H9 (cell line): ENCODE data around the gene PTRHD1. TPM values are rescaled to one million over a fixed set of nuclear protein-coding genes. Genes with fewer than 3 reads are reported as not detected.

Experiments
- DNase-seq: peaks from one replicate; pipeline ENCODE4 v3.0.0-alpha.2; 2017
- H2AFZ ChIP-seq: one replicate; pipeline ENCODE4 v1.6.1; 2013; ENCODE audit warnings: mild to moderate bottlenecking, low read length, control low read depth, moderate library complexity
- H2AK5ac ChIP-seq: 2 replicates; pipeline ENCODE4 v1.6.1; 2013; ENCODE audit warnings: low read length, control low read depth, mixed read lengths; ENCODE audit not compliant: insufficient read length
- H2BK120ac ChIP-seq: one replicate; pipeline ENCODE4 v1.6.1; 2013; ENCODE audit warnings: low read depth, mild to moderate bottlenecking, low read length, control low read depth, inconsistent platforms; ENCODE audit not compliant: poor library complexity, severe bottlenecking
- H2BK12ac ChIP-seq: 2 replicates; pipeline ENCODE4 v1.6.1; 2013; ENCODE audit warnings: low read length, control low read depth, mixed read lengths, low read depth; ENCODE audit not compliant: insufficient read length
- H2BK15ac ChIP-seq: 2 replicates; pipeline ENCODE4 v1.6.1; 2013; ENCODE audit warnings: low read depth, low read length, control low read depth
- H2BK20ac ChIP-seq: one replicate; pipeline ENCODE4 v1.6.1; 2013; ENCODE audit warnings: low read depth, mild to moderate bottlenecking, low read length, control low read depth, inconsistent platforms; ENCODE audit not compliant: poor library complexity, severe bottlenecking
- H2BK5ac ChIP-seq: 2 replicates; pipeline ENCODE4 v1.6.1; 2013; ENCODE audit warnings: low read length, control low read depth, mixed read lengths; ENCODE audit not compliant: insufficient read length
- H3K14ac ChIP-seq: 2 replicates; pipeline ENCODE4 v1.6.1; 2013; ENCODE audit warnings: low read length, control low read depth; ENCODE audit not compliant: insufficient read depth
- H3K18ac ChIP-seq: 2 replicates; pipeline ENCODE4 v1.6.1; 2013; ENCODE audit warnings: low read depth, mild to moderate bottlenecking, mixed read lengths, low read length, control low read depth; ENCODE audit not compliant: insufficient read length
- H3K23ac ChIP-seq: 2 replicates; pipeline ENCODE4 v1.6.1; 2013; ENCODE audit warnings: low read length, control low read depth, mixed read lengths, low read depth; ENCODE audit not compliant: insufficient read length
- H3K23me2 ChIP-seq: 2 replicates; pipeline ENCODE4 v1.6.1; 2013; ENCODE audit warnings: low read depth, mild to moderate bottlenecking, mixed read lengths, low read length, control low read depth; ENCODE audit not compliant: insufficient read length, poor library complexity, severe bottlenecking
- H3K27ac ChIP-seq: 2 replicates; pipeline ENCODE4 v1.5.1; 2013; ENCODE audit warnings: low read length, control low read depth, mixed read lengths, low read depth; ENCODE audit not compliant: insufficient read length
- H3K27me3 ChIP-seq: 2 replicates; pipeline ENCODE4 v1.6.1; 2013; ENCODE audit warnings: low read length, control low read depth, inconsistent platforms; ENCODE audit not compliant: insufficient read depth
- H3K4ac ChIP-seq: 2 replicates; pipeline ENCODE4 v1.6.1; 2013; ENCODE audit warnings: low read depth, mild to moderate bottlenecking, control low read depth, inconsistent platforms, low read length, moderate library complexity
- H3K4me1 ChIP-seq: 2 replicates; pipeline ENCODE4 v1.6.1; 2013; ENCODE audit warnings: low read length, control low read depth, inconsistent platforms; ENCODE audit not compliant: insufficient read depth
- H3K4me2 ChIP-seq: 2 replicates; pipeline ENCODE4 v1.6.1; 2013; ENCODE audit warnings: low read length, control low read depth, mixed read lengths; ENCODE audit not compliant: insufficient read length, insufficient read depth
- H3K56ac ChIP-seq: 2 replicates; pipeline ENCODE4 v1.6.1; 2013; ENCODE audit warnings: low read depth, mild to moderate bottlenecking, mixed read lengths, low read length, control low read depth; ENCODE audit not compliant: insufficient read length
- H3K79me1 ChIP-seq: 2 replicates; pipeline ENCODE4 v1.6.1; 2013; ENCODE audit warnings: low read depth, mild to moderate bottlenecking, moderate library complexity, low read length, control low read depth, inconsistent platforms; ENCODE audit not compliant: insufficient read depth, poor library complexity, severe bottlenecking
- H3K79me2 ChIP-seq: 2 replicates; pipeline ENCODE4 v1.6.1; 2013; ENCODE audit warnings: low read length, control low read depth, inconsistent platforms; ENCODE audit not compliant: insufficient read depth
- H3K9ac ChIP-seq: 2 replicates; pipeline ENCODE4 v1.6.1; 2013; ENCODE audit warnings: low read length, control low read depth, mixed read lengths; ENCODE audit not compliant: insufficient read length; ENCODE audit errors: extremely low read depth
- H3K9me3 ChIP-seq: one replicate; pipeline ENCODE4 v1.6.1; 2013; ENCODE audit warnings: low read depth, low read length, inconsistent platforms; ENCODE audit not compliant: control insufficient read depth
- H3T11ph ChIP-seq: one replicate; pipeline ENCODE4 v1.6.1; 2013; ENCODE audit warnings: mild to moderate bottlenecking, low read length, control low read depth, inconsistent platforms
- H4K20me1 ChIP-seq: one replicate; pipeline ENCODE4 v1.6.1; 2013; ENCODE audit not compliant: control insufficient read depth, insufficient read length, insufficient read depth
- H4K5ac ChIP-seq: 2 replicates; pipeline ENCODE4 v1.6.1; 2013; ENCODE audit warnings: low read depth, mild to moderate bottlenecking, mixed read lengths, low read length, control low read depth; ENCODE audit not compliant: insufficient read length
- H4K8ac ChIP-seq: replicated peaks from 2 replicates; pipeline ENCODE4 v1.6.1; 2013; ENCODE audit warnings: low read length, control low read depth, mixed read lengths, low read depth; ENCODE audit not compliant: insufficient read length
- H4K91ac ChIP-seq: 2 replicates; pipeline ENCODE4 v1.6.1; 2013; ENCODE audit warnings: low read depth, mild to moderate bottlenecking, moderate library complexity, mixed read lengths, low read length, control low read depth; ENCODE audit not compliant: insufficient read length
- H3K27ac Mint-ChIP-seq, 3 experiments: 2 replicates in 2 of 3; 3 replicates in 1 of 3; pipeline ENCODE4 v1.8.0; 2020 to 2021; ENCODE audit warnings: mixed read lengths in 3 of 3, mild to moderate bottlenecking in 1 of 3, moderate library complexity in 1 of 3
- H3K27me3 Mint-ChIP-seq: 2 replicates; pipeline ENCODE4 v1.8.0; 2021; ENCODE audit warnings: low read depth, mild to moderate bottlenecking, moderate library complexity, mixed read lengths
- H3K36me3 Mint-ChIP-seq, 3 experiments: 2 replicates in 2 of 3; 3 replicates in 1 of 3; pipeline ENCODE4 v1.8.0; 2020 to 2021; ENCODE audit warnings: low read depth in 3 of 3, mixed read lengths in 3 of 3; ENCODE audit not compliant: insufficient read depth in 1 of 3
- H3K4me1 Mint-ChIP-seq, 2 experiments: 2 replicates each; pipeline ENCODE4 v1.8.0; 2020; ENCODE audit warnings: mixed read lengths in 2 of 2
- H3K4me3 Mint-ChIP-seq, 2 experiments: 2 replicates in 1 of 2; 3 replicates in 1 of 2; pipeline ENCODE4 v1.8.0; 2020 to 2021; ENCODE audit warnings: mild to moderate bottlenecking in 2 of 2, mixed read lengths in 2 of 2, moderate library complexity in 1 of 2
- H3K9me3 Mint-ChIP-seq, 2 experiments: 2 replicates in 1 of 2; 3 replicates in 1 of 2; pipeline ENCODE4 v1.8.0; 2020; ENCODE audit warnings: mild to moderate bottlenecking in 2 of 2, mixed read lengths in 2 of 2, moderate library complexity in 1 of 2
- WGBS: extraction: QIAGEN DNeasy Blood & Tissue Kit; methylation state at CpG from one replicate; pipeline ENCODE4 v1.1.7; 2013; ENCODE audit warnings: missing lambda C conversion rate, low lambda C conversion rate, mixed read lengths; ENCODE audit not compliant: insufficient read length; ENCODE audit errors: extremely low coverage; 5-methylcytosine and 5-hydroxymethylcytosine counted together
- total RNA-seq: library from RNA; stranded (reverse); gene quantifications from 2 replicates; pipeline ENCODE4 v1.2.1, GENCODE V29; 2021
- TF ChIP-seq, protein P1 (sequence below): fragments of 200-600 bp; sonication (generic); conservative IDR thresholded peaks from 3 replicates; pipeline ENCODE4 v1.8.0; 2021; ENCODE audit warnings: antibody characterized with exemption, mild to moderate bottlenecking

The PTRHD1 gene
- total RNA-seq, 1 experiment from 2014 or later, result 43.7 TPM

GRCh38 chr2:24820175-24820513 lies 27.0 kb upstream of the PTRHD1 start:
- Mint-ChIP-seq H3K36me3 (peaks cover 80 to 92% (median 92%) of the 10 kb centered on the region in 3 experiments), H3K9me3 (peaks cover 0 to 3% of the 10 kb centered on the region in 2 experiments; a peak in 1 of 5 replicates), H3K27ac (peak overlapping the region in 1 of 3 experiments; percentile 87; a peak in 1 of 7 replicates), H3K4me1 (peaks cover 34 to 37% of the 10 kb centered on the region in 2 experiments), H3K27me3 (no peaks in the 10 kb centered on the region; the same call in 1 of the 2 replicates), H3K4me3 (no peak overlapping the region)
- H4K5ac ChIP-seq, result no peak overlapping the region
- no peaks in the 10 kb centered on the region for H3K27me3 ChIP-seq
- no peaks in the 10 kb centered on the region for H3K79me1 ChIP-seq
- H3K18ac ChIP-seq, result no peak overlapping the region
- no peaks in the 10 kb centered on the region for H3K79me2 ChIP-seq
- no peak overlapping the region for H3K14ac ChIP-seq
- no peak overlapping the region for H3K4me2 ChIP-seq
- no peak overlapping the region for H2BK20ac ChIP-seq
- H2AK5ac ChIP-seq, result no peak overlapping the region
- H2BK120ac ChIP-seq, result no peak overlapping the region
- no peak overlapping the region for H3K27ac ChIP-seq
- no peaks in the 10 kb centered on the region for H3K23me2 ChIP-seq
- no peak overlapping the region for H2BK5ac ChIP-seq
- H3K9me3 ChIP-seq, result no peaks in the 10 kb centered on the region
- H3K23ac ChIP-seq, result no peak overlapping the region
- H2BK12ac ChIP-seq, result no peak overlapping the region
- H3K4me1 ChIP-seq, result peaks cover 16% of the 10 kb centered on the region
- H4K8ac ChIP-seq, result no peak overlapping the region
- H4K91ac ChIP-seq, result no peak overlapping the region
- no peak overlapping the region for H2AFZ ChIP-seq
- no peak overlapping the region for H3K56ac ChIP-seq
- H2BK15ac ChIP-seq, result no peak overlapping the region
- no peak for DNase-seq
- no peak overlapping the region for H3K4ac ChIP-seq
- no peak overlapping the region for H3T11ph ChIP-seq
- TF ChIP-seq, protein P1, sequence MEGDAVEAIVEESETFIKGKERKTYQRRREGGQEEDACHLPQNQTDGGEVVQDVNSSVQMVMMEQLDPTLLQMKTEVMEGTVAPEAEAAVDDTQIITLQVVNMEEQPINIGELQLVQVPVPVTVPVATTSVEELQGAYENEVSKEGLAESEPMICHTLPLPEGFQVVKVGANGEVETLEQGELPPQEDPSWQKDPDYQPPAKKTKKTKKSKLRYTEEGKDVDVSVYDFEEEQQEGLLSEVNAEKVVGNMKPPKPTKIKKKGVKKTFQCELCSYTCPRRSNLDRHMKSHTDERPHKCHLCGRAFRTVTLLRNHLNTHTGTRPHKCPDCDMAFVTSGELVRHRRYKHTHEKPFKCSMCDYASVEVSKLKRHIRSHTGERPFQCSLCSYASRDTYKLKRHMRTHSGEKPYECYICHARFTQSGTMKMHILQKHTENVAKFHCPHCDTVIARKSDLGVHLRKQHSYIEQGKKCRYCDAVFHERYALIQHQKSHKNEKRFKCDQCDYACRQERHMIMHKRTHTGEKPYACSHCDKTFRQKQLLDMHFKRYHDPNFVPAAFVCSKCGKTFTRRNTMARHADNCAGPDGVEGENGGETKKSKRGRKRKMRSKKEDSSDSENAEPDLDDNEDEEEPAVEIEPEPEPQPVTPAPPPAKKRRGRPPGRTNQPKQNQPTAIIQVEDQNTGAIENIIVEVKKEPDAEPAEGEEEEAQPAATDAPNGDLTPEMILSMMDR, result no peak
- no peaks in the 10 kb centered on the region for H4K20me1 ChIP-seq
- no CpG with 5 or more reads among the region's 7 CpGs for WGBS
- H3K9ac ChIP-seq, result no peak overlapping the region
